Measurements from ENCODE around the gene SAMD15.
"Not testable (repeated sequence)": the region's sequence is repeated elsewhere in the genome, so short reads cannot be mapped to it uniquely, and the experiment has no call there.

The SAMD15 gene

DNA sequence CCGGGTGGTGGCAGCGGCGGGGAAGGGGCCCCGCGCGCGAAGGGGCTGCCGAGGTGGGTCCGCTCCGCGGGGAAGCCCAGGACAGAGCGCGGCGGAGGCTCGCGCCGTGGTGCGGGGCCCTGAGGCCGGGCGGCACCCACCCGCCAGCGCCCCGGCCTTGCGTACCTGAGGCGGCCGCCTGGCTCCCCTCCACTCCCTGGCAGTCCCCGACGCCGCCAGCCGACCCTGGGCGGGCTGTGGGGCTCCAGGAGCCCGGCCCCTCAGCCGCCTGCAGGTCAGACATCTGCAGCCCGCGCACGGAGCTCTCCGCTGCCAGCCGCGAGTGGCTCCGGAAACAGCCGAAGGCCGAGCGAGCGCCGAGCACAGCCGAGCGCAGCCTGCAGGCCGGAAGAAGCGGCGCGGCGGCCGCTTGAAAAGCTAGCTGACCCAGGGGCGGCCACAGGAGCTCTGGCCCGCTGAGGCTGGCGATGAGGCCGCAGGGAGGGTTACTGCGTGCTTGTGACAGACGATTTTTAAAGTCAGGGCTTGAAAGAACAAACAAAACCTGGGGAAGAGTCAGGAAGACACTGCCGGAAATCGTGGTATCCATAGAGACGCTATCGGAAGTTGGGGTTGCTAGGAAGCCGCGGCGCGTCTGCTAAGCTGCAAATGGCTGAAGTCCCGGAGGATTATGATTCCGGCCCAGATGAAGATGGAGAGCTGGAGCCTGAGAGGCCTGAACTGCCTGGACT lies at the start of gene SAMD15, which contains the start of gene TMED8:
Gene SAMD15 (plus strand): TSS at position 609 of the 731 bp plus-strand sequence. CDS start 40 bp downstream, at position 649.
Gene TMED8 (minus strand): TSS at position 324 of the 731 bp plus-strand sequence. CDS start 41 bp downstream, at position 283.
- DNase-seq (ENCODE audit: low read depth) = peak; percentile 79

- no peak for DNase-seq (ENCODE audit: low read depth)
These were observed 47.3 kb upstream of the SAMD15 start for GRCh38 chr14:77329872-77330271.

GRCh38 chr14:77335576-77335975 lies 41.6 kb upstream of the SAMD15 start:
- no peak for DNase-seq (ENCODE audit: low read depth)

DNA sequence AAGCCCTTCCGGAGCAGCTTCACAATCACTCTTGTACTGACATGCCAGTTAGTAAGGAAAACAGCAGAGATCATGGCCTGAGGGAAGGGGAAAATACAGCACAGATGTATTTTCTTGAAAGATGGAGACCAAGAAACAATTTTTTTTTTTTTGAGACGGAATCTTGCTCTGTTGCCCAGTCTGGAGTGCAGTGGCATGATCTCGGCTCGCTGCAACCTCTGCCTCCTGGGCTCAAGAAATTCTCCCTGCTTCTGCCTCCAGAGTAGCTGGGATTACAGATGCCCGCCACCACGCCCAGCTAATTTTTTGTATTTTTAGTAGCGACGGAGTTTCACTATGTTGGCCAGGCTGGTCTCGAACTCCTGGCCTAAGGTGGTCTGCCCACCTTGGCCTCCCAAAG lies 39.9 kb upstream of the SAMD15 start:
- not testable (repeated sequence) for DNase-seq (ENCODE audit: low read depth)

DNA sequence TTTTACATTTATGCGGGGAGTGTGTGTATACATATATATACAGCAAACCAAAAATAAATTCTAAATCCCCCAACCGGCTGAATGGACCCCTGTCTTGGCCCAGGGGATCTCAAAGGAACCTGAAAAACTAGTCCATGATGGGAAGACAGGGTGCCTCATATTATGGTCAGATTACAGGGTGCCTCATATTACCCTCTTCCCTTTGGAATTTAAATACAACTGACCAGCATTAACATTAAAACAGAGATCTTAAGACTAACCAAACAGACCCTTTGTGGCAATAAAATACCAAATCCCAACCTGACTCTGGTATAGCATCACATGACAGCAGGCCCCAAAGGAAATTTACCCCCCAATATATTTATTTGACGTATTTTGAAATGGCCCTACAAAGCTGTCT lies 39.3 kb upstream of the SAMD15 start:
- no peak for DNase-seq (ENCODE audit: low read depth)

DNA sequence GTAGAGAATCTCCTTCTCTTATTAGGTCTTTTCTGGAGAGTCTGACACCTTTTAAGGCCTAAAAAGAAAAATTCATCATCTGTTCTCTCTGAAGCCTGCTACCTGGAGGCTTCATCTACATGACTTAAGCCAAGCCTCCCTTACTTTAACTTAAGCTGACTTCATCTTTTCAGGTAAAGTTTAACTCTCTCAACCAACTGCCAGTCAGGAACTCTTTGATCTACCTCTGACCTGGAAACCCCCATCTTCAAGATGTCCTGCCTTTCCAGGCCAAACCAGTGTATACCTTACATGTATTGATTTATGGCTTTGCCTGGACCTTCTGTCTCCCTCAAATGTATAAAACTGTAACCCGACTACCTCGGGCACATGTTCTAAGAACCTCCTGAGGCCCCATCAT lies 38.9 kb upstream of the SAMD15 start:
- no peak for DNase-seq (ENCODE audit: low read depth)

- no peak for DNase-seq (ENCODE audit: low read depth)
These were observed 37.8 kb upstream of the SAMD15 start for GRCh38 chr14:77339407-77339806.

GRCh38 chr14:77340389-77340788 lies 36.8 kb upstream of the SAMD15 start:
- no peak for DNase-seq (ENCODE audit: low read depth)

GRCh38 chr14:77342726-77343397 lies 34.3 kb upstream of the SAMD15 start:
- DNase-seq (ENCODE audit: low read depth) = no peak

- DNase-seq (ENCODE audit: low read depth) = no peak
These were observed 33.5 kb upstream of the SAMD15 start for GRCh38 chr14:77343662-77344061.

DNA sequence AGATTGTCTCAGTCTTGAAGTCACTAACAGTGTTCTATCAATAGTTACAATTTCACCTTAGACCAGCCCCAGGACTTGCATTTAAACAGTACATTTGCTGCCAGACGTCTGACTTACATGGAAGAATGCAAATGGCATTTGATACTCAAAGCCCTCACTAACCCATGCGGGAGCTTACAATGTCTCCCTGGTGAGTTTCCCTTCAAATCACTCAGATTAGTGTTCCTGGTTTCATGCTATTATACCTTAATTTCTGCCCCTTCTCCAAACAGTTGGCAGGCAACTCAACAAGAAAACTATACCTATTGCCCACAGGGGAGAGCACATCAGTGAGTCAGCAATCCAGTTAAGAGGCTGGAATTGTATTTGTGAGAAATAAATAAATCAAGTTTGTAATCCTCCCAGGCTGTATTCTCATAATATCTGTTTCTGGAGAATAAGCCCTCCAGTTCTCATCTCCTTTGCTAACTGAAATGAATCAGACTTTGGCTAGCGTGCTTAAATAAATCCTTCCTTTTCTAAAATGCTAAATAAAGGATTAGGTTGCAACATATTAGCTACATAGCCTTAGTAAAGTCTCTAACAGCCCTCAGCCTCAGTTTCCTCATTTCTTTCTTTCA lies 32.7 kb upstream of the SAMD15 start:
- DNase-seq (ENCODE audit: low read depth) = no peak

DNA sequence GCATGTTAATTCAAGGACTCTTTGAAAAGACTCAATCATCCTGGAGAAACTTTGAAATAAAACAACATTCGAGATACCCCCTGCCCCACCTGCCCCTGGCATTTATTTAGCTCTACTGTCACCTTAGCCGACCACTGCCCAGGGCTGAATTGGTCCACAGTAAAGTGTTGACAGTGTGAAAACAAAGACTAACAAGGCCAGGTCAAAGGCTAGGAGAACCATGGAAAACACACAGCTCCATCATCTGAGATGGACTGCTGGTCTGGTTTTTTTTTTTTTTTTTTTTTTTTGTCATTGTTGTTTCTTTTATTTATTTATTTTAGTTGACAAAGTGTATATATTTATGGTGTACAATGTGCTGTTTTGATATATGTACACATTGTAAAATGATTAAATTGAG lies 30.7 kb upstream of the SAMD15 start:
- DNase-seq (ENCODE audit: low read depth) = no peak

- DNase-seq (ENCODE audit: low read depth) = no peak
These were observed 29.4 kb upstream of the SAMD15 start for GRCh38 chr14:77347751-77348150.

- DNase-seq (ENCODE audit: low read depth) = no peak
These were observed 23.6 kb upstream of the SAMD15 start for GRCh38 chr14:77353469-77354141.

GRCh38 chr14:77355811-77356210 lies 21.4 kb upstream of the SAMD15 start:
- no peak for DNase-seq (ENCODE audit: low read depth)

- DNase-seq (ENCODE audit: low read depth) = no peak
These were observed 20.3 kb upstream of the SAMD15 start for GRCh38 chr14:77356899-77357298.

GRCh38 chr14:77359626-77360025 lies 17.6 kb upstream of the SAMD15 start:
- DNase-seq (ENCODE audit: low read depth) = peak; percentile 25

DNA sequence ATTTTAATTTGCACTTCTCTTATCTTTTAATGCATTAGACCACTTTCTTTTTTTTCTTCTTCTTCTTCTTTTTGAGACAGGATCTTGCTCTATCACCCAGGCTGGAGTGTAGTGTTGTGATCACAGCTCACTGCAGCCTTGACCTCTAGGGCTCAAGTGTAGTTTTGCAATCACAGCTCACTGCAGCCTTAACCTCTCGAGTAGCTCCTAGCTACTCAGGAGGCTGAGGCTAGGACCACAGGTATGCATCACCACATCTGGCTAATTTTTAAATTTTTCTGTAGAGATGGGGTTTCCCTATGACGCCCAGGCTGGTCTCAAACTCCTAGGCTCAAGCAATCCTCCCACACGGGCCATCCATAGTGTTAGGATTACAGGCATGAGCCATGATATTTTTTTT lies 13.0 kb upstream of the SAMD15 start:
- no peak for DNase-seq (ENCODE audit: low read depth)

DNA sequence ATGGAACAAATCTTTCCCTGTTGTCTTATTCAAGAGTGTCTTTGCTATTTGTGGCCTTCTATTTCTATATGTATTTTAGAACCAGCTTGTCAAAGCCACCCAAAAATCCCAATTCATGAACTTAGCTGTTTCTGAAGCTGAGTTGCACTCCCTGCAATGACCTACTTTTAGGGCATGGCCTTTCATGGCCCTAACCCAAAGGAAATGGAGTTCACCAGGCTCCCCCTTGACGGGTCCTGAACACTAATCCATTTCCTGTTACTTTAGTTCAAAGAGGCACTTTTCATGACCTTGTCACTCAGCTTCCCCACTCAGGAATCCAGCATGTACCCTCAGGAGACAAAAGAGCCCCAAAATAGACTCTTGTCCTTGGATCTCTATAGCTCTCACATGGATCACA lies 7.9 kb upstream of the SAMD15 start:
- no peak for DNase-seq (ENCODE audit: low read depth)

DNA sequence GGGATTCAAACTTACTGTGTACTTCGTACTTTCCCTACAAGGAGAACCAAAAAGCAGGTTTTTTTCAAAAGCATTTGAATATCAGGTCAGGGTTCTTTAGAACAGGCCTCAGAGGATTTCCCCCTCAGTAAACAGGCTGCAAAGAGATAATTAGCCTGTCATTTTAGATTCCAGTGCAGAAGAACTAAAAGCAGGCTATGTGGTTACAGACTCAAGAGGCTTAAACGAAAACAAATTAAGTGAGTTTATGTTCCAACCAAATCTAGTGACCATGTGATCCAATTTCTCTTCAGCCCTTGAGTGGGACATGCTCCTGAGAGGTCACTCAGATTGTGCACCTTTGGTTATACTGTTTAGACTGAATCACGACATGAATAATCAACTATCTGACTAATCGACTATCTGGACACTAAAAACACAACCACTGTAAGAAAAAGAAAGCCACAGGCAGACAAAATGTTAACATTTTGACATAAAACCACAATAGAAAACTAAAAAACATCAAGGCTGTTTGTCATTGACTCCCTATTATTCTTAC lies 4.8 kb upstream of the SAMD15 start:
- DNase-seq (ENCODE audit: low read depth) = peak; percentile 18

GRCh38 chr14:77375164-77375950 lies 1.8 kb upstream of the SAMD15 start:
- no peak for DNase-seq (ENCODE audit: low read depth)

Measured in stromal cell of bone marrow (primary cell).